Suppressor macrophage (primary cell): ENCODE data around the gene UBE2A.

Experiments used
- DNase-seq, 4 experiments: peaks; one replicate each; pipeline ENCODE4 v3.0.0-alpha.2; 2020 to 2022

UBE2A gene

DNA sequence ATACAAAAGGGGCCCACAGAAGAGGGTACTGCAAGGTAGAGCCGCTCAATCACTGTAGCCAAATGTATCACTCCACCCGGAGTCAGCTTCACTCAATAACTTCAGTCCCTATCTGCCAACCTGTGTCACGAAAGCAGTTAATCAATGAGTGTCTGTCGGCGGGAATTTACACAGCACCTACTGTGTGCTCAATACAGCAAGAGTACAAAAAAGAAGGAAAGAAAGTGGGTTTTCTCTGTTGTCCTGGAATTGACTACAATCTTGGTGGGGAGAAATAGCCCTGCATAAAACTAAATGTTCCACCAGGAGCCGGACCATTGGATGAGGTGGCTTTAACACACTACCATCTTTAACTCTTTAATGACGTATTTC lies 32.6 kb downstream of the UBE2A start:
- DNase-seq, result no peak

DNA sequence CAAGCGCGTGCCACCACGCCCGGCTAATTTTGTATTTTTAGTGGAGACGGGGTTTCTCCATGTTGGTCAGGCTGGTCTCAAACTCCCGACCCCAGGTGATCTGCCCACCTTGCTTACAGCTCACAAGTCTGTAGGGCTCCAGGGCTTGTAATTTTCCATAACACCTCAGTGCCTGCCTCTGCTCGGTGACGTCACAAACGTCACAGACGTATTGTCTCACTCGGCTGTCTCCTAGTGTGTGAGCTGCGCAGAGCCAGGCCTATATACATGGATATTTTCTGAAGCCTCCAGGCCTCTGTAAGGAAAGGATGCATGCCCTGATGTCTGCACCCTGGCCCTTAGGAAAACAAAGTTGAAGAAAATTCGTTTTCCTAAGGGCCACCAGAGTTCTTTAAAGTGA lies 40.4 kb downstream of the UBE2A start:
- no peak for DNase-seq

- peak; percentile 3 to 52 (median 42) for DNase-seq
Observed at GRCh38 chrX:119617517-119618164, 43.3 kb downstream of the UBE2A start.

DNA sequence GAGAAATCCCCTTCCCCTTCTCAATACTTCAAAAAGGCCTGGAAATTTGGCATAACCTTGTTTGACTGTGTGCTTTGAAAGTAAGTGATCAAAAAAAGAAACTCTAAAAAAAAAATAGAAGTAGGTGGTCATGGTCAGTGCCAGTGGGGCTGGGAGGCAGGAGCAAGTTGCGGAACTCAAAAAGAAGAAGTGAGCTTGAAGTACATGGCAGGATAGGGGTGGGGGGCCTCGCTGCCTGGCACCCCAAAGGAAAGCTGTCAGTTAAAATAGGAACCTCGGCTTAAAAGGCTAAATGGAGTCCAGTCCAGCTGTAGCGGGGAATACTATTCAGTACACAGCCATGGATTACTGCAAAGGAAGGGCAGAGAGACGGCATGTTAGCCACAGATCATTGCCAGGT lies 44.1 kb downstream of the UBE2A start:
- peak; percentile 59 to 76 (median 74) for DNase-seq

DNA sequence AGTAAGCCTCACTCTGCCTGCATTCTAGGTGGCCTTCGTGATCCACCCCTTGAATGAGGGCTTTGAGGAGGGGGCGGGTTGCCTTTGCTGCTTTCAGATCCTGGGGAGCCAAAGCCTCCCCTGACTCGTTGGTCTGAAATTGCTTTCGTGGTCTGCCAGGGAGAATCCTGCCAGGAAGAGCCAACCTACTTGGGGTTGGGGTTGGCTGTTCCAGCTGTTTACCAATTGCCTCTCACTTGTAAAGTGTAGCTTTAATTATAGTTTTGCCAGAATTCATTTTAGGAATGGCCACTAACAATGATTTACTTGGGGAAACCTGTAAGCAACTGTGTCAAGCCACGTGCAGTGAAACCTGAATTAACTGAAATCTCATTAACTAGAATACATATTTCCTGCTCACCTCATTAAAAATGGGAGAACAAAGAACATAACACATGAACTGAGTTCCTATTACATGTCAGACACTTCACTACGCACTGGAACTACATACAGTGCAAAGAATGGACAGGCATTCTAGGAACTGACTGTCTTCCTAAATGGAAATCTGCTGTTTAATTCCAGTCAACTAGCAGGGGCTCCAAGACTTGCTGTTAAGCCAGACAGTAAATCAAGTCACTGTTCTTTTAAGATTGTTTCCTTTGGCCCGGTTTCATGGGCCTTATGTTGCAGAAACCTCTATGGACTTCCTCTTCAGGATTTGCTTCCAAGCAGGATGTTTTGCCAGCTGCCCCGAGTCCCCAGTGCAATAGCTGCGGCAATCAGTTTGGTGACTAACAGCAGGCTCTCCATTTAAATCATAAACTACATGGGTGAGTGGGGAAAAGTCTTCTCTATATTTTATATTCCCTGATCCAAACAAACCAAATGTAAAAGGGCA lies 48.2 kb downstream of the UBE2A start:
- peak; percentile 31 to 65 (median 62) for DNase-seq

- no peak for DNase-seq
Observed at GRCh38 chrX:119624417-119624816, 50.1 kb downstream of the UBE2A start.

DNA sequence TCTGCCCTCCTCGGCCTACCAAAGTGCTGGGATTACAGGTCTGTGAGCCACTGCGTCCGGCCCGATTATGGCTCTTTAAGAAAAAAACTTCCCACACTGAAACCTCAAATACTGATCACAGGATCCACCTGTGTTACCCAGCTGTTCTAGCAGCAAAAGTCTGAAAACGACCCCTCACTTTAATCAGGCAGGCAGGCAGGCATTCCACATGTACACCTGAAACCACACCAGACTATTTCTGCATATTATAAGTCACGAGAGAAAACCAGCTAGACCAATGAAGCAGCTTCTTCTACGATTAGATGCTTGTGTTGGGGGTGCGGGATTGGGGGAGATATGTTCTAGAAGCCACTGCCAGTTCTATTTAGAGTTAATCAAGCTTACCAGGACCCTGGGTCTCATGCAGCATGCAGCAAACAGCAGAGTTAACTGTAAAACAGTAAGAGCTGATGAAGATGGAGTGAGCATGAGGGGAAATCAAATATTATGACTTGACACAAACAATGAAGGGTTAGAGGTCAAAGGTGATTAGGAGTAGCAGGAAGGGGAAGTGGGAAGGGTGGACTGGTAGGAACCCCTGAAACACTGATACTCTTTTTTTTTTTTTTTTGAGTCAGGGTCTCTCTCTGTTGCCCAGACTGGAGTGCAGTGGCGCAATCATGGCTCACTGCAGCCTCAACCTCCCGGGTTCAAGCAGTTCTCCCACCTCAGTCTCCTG lies 50.7 kb downstream of the UBE2A start:
- DNase-seq, result no peak

DNA sequence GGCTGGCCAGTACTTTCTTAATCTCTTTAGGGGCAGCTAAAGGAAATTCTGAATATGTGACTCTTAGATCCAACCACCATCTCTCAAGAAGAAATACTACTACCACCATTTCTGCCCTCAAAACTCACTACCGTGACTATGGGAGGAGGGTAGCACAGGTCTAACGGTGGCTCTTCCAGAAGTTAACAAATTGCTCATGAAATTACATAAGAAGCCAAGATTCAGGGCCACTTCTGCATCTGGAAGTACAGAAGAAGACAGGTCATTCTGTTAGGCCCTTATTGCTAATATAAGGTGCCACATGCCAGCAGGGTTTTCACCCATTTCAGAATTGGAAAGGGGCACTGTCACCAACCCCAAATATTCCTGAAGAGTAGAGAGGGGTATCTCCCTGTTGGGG lies 51.5 kb downstream of the UBE2A start:
- peak in 1 of 4 experiments; percentile 5 for DNase-seq
